PC-3 (cell line): ENCODE results near the gene YBX2. TPM values are rescaled to one million over a fixed set of nuclear protein-coding genes. Genes with fewer than 3 reads are reported as not detected.

Experiments
- ATAC-seq: fragments of 200-7000 bp; cut with Tn5 transposase; 2 replicates; pipeline ENCODE4 v1.9.1; 2020; ENCODE audit warnings: mild to moderate bottlenecking, moderate library complexity
- BruUV-seq: library from RNA; stranded (reverse); fragments of 400-500 nt; replicated peaks from 2 replicates; lab custom pipeline; 2021; lab: Mats Ljungman, UMichigan
- CTCF ChIA-PET: fragments of 300-600 bp; sonication (Branson Sonifier 250); formaldehyde crosslinking; loops from one replicate; lab custom pipeline; 2022; ENCODE audit warnings: antibody characterized with exemption; lab: Charles Lee
- POLR2A ChIA-PET: fragments of 300-600 bp; sonication (Branson Sonifier 250); formaldehyde crosslinking; loops from one replicate; lab custom pipeline; 2022; ENCODE audit warnings: antibody characterized with exemption; ENCODE audit not compliant: unreplicated experiment; lab: Charles Lee
- DNase-seq: peaks from one replicate; pipeline ENCODE4 v3.0.0-alpha.2; 2015
- H2AFZ ChIP-seq: fragments of 300-600 bp; sonication (generic); 2 replicates; pipeline ENCODE4 v1.6.0; 2016; ENCODE audit warnings: antibody characterized with exemption, low read length
- H3F3A ChIP-seq: fragments of 300-600 bp; sonication (generic); one replicate; pipeline ENCODE4 v1.6.0; 2017; ENCODE audit warnings: antibody characterized with exemption, low read length, control low read depth, mild to moderate bottlenecking; ENCODE audit not compliant: unreplicated experiment
- H3K27ac ChIP-seq: fragments of 300-600 bp; sonication (generic); 2 replicates; pipeline ENCODE4 v1.5.1; 2016; ENCODE audit warnings: mild to moderate bottlenecking, low read length
- H3K27me3 ChIP-seq: fragments of 300-600 bp; sonication (generic); 2 replicates; pipeline ENCODE4 v1.6.1; 2016; ENCODE audit warnings: low read length, mixed read lengths
- H3K36me3 ChIP-seq: fragments of 300-600 bp; sonication (generic); 2 replicates; pipeline ENCODE4 v1.6.1; 2016; ENCODE audit warnings: low read depth, mixed run types, low read length, mixed read lengths
- H3K4me1 ChIP-seq: fragments of 300-600 bp; sonication (generic); 2 replicates; pipeline ENCODE4 v1.5.1; 2016; ENCODE audit warnings: low read length; ENCODE audit not compliant: insufficient read depth
- H3K4me2 ChIP-seq: fragments of 300-600 bp; sonication (generic); 2 replicates; pipeline ENCODE4 v1.6.0; 2016; ENCODE audit warnings: low read length
- H3K4me3 ChIP-seq: fragments of 300-600 bp; sonication (generic); 2 replicates; pipeline ENCODE4 v1.5.1; 2016; ENCODE audit warnings: mild to moderate bottlenecking, low read length, mixed read lengths
- H3K79me2 ChIP-seq: fragments of 300-600 bp; sonication (generic); 2 replicates; pipeline ENCODE4 v1.6.1; 2017; ENCODE audit warnings: low read length, mixed read lengths
- H3K9ac ChIP-seq: fragments of 300-600 bp; sonication (generic); 2 replicates; pipeline ENCODE4 v1.6.0; 2016; ENCODE audit warnings: mild to moderate bottlenecking, low read length
- H3K9me2 ChIP-seq: fragments of 300-600 bp; sonication (generic); replicated peaks from 2 replicates; pipeline ENCODE4 v1.6.1; 2016; ENCODE audit warnings: mixed run types, low read length, mixed read lengths
- H3K9me3 ChIP-seq: fragments of 300-600 bp; sonication (generic); 2 replicates; pipeline ENCODE4 v1.6.1; 2016; ENCODE audit warnings: low read length, mixed read lengths
- H4K20me1 ChIP-seq: fragments of 300-600 bp; sonication (generic); 2 replicates; pipeline ENCODE4 v1.6.1; 2016; ENCODE audit warnings: low read length, mixed read lengths
- CTCF ChIP-seq: fragments of 300-600 bp; sonication (generic); conservative IDR thresholded peaks from 2 replicates; pipeline ENCODE4 v1.5.1; 2017; ENCODE audit warnings: antibody characterized with exemption, low read depth, mild to moderate bottlenecking, low read length
- EZH2 ChIP-seq: fragments of 300-600 bp; sonication (generic); IDR thresholded peaks from one replicate; pipeline ENCODE4 v1.6.1; 2017; ENCODE audit warnings: antibody characterized with exemption, mild to moderate bottlenecking, low read length; ENCODE audit not compliant: unreplicated experiment
- EZH2phosphoT487 ChIP-seq: fragments of 300-600 bp; sonication (generic); IDR thresholded peaks from 2 replicates; pipeline ENCODE4 v1.6.1; 2018; ENCODE audit warnings: mild to moderate bottlenecking, antibody characterized with exemption, low read length, borderline replicate concordance
- intact Hi-C: fragments of 100-400 bp; cut with micrococcal nuclease; formaldehyde crosslinking; loops from 2 replicates; pipeline ENCODE4 v1.9.0; 2023
- total RNA-seq: library from RNA; depleted of rRNA; stranded (reverse); fragments of >200 nt; gene quantifications from 2 replicates; pipeline ENCODE4 v1.2.3, GENCODE V29; 2014

Gene YBX2
- total RNA-seq, 1 experiment from 2014 or later, result 1.1 TPM

GRCh38 chr17:7283471-7284216, 10.8 kb downstream of the YBX2 start:
- Histone ChIP-seq H3K27me3 (no peaks in the 10 kb centered on the region), H3K79me2 (no peaks in the 10 kb centered on the region), H3K36me3 (no peaks in the 10 kb centered on the region), H3F3A (no peaks in the 10 kb centered on the region), H4K20me1 (no peaks in the 10 kb centered on the region), H3K27ac (no peak overlapping the region), H3K4me2 (no peak overlapping the region), H3K9me2 (no peaks in the 10 kb centered on the region), H3K9me3 (no peaks in the 10 kb centered on the region), H3K4me3 (no peak overlapping the region), H3K9ac (no peak overlapping the region), H2AFZ (no peak overlapping the region), H3K4me1 (peaks cover 10% of the 10 kb centered on the region)
- ChIA-PET POLR2A (no interaction called here), CTCF (no interaction called here)
- ATAC-seq, result no peak
- intact Hi-C loops, result no loop called here
- DNase-seq, result no peak
- no TSS peak for BruUV-seq
- no peak for TF ChIP-seq CTCF
- TF ChIP-seq EZH2phosphoT487, result no peak
- no peak for TF ChIP-seq EZH2

GRCh38 chr17:7282752-7283321, 11.6 kb downstream of the YBX2 start:
- POLR2A ChIA-PET, result no interaction called here

More at GRCh38 chr17:7282752-7283321, 11.6 kb downstream of the YBX2 start:
- Histone ChIP-seq H3K27ac (no peak overlapping the region), H3K9me2 (no peaks in the 10 kb centered on the region), H3K79me2 (no peaks in the 10 kb centered on the region), H3K9me3 (no peaks in the 10 kb centered on the region), H3K27me3 (no peaks in the 10 kb centered on the region), H3K36me3 (no peaks in the 10 kb centered on the region), H3K4me2 (no peak overlapping the region), H3K4me3 (no peak overlapping the region), H2AFZ (no peak overlapping the region), H3F3A (no peaks in the 10 kb centered on the region), H4K20me1 (no peaks in the 10 kb centered on the region), H3K9ac (no peak overlapping the region), H3K4me1 (peaks cover 10% of the 10 kb centered on the region)
- ATAC-seq (no peak), DNase-seq (no peak)
- TF ChIP-seq EZH2phosphoT487 (no peak), EZH2 (no peak), CTCF (no peak)
- no TSS peak for BruUV-seq
- intact Hi-C loops, result no loop called here
- CTCF ChIA-PET, result interaction anchor here (0.6 to 1.2 kb wide), 2 partner anchors 9 to 14 kb away, joined by 3 read pairs; no protein-coding TSS in a partner anchor
